SU-DHL-6 (cell line): Measurements from ENCODE around the gene KIF5C.
A peak's percentile ranks its signal among the peaks of the same experiment; 100 is the strongest.

Source experiments
- H2AFZ ChIP-seq: fragments of 200-600 bp; sonication (generic); 2 replicates; pipeline ENCODE4 v1.6.1; 2014; ENCODE audit warnings: low read depth, mild to moderate bottlenecking, moderate library complexity, mixed read lengths, antibody characterized with exemption, low read length; ENCODE audit not compliant: severe bottlenecking
- H3F3A ChIP-seq: fragments of 200-600 bp; shearing (Covaris generic); 2 replicates; pipeline ENCODE4 v1.6.0; 2016; ENCODE audit warnings: antibody characterized with exemption, mild to moderate bottlenecking; ENCODE audit not compliant: insufficient read depth
- H3K27ac ChIP-seq: fragments of 200-600 bp; sonication (generic); 2 replicates; pipeline ENCODE4 v1.5.1; 2016; ENCODE audit warnings: low read depth, mild to moderate bottlenecking, low read length, moderate library complexity, mixed read lengths
- H3K27me3 ChIP-seq: fragments of 200-600 bp; sonication (generic), shearing (Covaris generic); 2 replicates; pipeline ENCODE4 v1.6.0; 2014; ENCODE audit warnings: mild to moderate bottlenecking, low read length
- H3K36me3 ChIP-seq: fragments of 200-600 bp; sonication (generic); 2 replicates; pipeline ENCODE4 v1.6.1; 2014; ENCODE audit warnings: mild to moderate bottlenecking, low read length, mixed read lengths
- H3K4me2 ChIP-seq: fragments of 300-600, 200-600 bp; shearing (Covaris generic), sonication (generic); 2 replicates; pipeline ENCODE4 v1.6.0; 2014; ENCODE audit warnings: low read length, low read depth, mild to moderate bottlenecking; ENCODE audit not compliant: poor library complexity, severe bottlenecking
- H3K4me3 ChIP-seq: fragments of 200-600 bp; sonication (generic); 2 replicates; pipeline ENCODE4 v1.5.1; 2014; ENCODE audit warnings: antibody characterized with exemption, low read length, mild to moderate bottlenecking, mixed read lengths; ENCODE audit not compliant: insufficient read depth, poor library complexity, severe bottlenecking
- H3K79me2 ChIP-seq: fragments of 200-600 bp; sonication (generic); 2 replicates; pipeline ENCODE4 v1.6.1; 2014; ENCODE audit warnings: mild to moderate bottlenecking, low read length, moderate library complexity; ENCODE audit not compliant: insufficient read depth
- H3K9ac ChIP-seq: fragments of 200-600 bp; sonication (generic); 2 replicates; pipeline ENCODE4 v1.7.0; 2014; ENCODE audit warnings: mild to moderate bottlenecking, low read length
- H3K9me2 ChIP-seq: fragments of 200-600 bp; sonication (generic); replicated peaks from 2 replicates; pipeline ENCODE4 v1.6.1; 2014; ENCODE audit warnings: low read length; ENCODE audit not compliant: insufficient read depth
- H3K9me3 ChIP-seq: fragments of 200-600 bp; sonication (generic); 2 replicates; pipeline ENCODE4 v1.6.1; 2014; ENCODE audit warnings: low read length, mixed read lengths; ENCODE audit not compliant: insufficient read depth
- H4K20me1 ChIP-seq: fragments of 200-600 bp; sonication (generic); 2 replicates; pipeline ENCODE4 v1.6.1; 2014; ENCODE audit warnings: low read depth, mild to moderate bottlenecking, antibody characterized with exemption, low read length, moderate library complexity, mixed read lengths
- EZH2phosphoT487 ChIP-seq: fragments of 200-600 bp; sonication (generic), shearing (Covaris generic); conservative IDR thresholded peaks from 2 replicates; pipeline ENCODE4 v1.6.1; 2018; ENCODE audit warnings: mild to moderate bottlenecking, antibody characterized with exemption, low read length, moderate library complexity, mixed read lengths
- TF ChIP-seq, protein P1 (sequence below): fragments of 200-600 bp; sonication (generic); IDR thresholded peaks from one replicate; pipeline ENCODE4 v1.5.1; 2017; ENCODE audit warnings: antibody characterized with exemption, mild to moderate bottlenecking, low read length, moderate library complexity; ENCODE audit not compliant: insufficient read depth, poor library complexity, severe bottlenecking

KIF5C gene

DNA sequence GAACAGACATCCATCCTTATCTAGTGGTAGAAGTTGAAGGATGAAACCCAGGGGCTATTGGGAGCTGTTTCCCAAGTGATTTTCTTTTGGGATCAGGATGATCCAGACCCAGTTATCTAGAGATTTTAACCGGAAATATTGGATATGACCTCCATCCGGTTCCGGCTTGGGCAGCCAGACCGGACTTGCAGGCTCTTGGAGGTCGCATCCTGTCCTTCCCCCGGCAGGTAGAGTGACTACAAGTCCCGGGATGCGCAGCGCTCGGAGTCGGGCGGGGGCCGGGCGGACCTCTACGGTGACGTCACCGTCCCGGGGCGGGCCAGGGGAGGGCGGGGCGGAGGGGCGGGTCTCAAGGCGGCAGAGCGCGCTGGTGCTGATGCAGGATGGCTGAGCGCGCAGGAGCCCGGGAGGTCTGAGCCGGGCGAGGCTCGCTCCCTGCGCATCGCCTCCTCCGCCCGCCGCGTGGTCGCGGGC lies at the start of gene KIF5C:
Gene KIF5C (plus strand): TSS at position 360 of the 474 bp plus-strand sequence. CDS start 391 bp downstream, outside the sequence.
- Histone ChIP-seq H2AFZ (peak within 1 kb of the TSS; percentile 98), H3K9me3 (no peaks in the 10 kb centered on the region), H3F3A (no peaks in the 10 kb centered on the region), H3K4me3 (peak within 1 kb of the TSS; percentile 54), H3K27me3 (no peaks in the 10 kb centered on the region), H3K27ac (no peak within 1 kb of the TSS), H3K79me2 (no peaks in the 10 kb centered on the region), H3K4me2 (peak within 1 kb of the TSS; percentile 66), H3K9ac (peak within 1 kb of the TSS; percentile 38; the same call in 1 of the 2 replicates), H3K36me3 (no peaks in the 10 kb centered on the region), H3K9me2 (no peaks in the 10 kb centered on the region), H4K20me1 (no peaks in the 10 kb centered on the region)
- no peak for TF ChIP-seq EZH2phosphoT487
- TF ChIP-seq, protein P1, sequence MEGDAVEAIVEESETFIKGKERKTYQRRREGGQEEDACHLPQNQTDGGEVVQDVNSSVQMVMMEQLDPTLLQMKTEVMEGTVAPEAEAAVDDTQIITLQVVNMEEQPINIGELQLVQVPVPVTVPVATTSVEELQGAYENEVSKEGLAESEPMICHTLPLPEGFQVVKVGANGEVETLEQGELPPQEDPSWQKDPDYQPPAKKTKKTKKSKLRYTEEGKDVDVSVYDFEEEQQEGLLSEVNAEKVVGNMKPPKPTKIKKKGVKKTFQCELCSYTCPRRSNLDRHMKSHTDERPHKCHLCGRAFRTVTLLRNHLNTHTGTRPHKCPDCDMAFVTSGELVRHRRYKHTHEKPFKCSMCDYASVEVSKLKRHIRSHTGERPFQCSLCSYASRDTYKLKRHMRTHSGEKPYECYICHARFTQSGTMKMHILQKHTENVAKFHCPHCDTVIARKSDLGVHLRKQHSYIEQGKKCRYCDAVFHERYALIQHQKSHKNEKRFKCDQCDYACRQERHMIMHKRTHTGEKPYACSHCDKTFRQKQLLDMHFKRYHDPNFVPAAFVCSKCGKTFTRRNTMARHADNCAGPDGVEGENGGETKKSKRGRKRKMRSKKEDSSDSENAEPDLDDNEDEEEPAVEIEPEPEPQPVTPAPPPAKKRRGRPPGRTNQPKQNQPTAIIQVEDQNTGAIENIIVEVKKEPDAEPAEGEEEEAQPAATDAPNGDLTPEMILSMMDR = no peak

DNA sequence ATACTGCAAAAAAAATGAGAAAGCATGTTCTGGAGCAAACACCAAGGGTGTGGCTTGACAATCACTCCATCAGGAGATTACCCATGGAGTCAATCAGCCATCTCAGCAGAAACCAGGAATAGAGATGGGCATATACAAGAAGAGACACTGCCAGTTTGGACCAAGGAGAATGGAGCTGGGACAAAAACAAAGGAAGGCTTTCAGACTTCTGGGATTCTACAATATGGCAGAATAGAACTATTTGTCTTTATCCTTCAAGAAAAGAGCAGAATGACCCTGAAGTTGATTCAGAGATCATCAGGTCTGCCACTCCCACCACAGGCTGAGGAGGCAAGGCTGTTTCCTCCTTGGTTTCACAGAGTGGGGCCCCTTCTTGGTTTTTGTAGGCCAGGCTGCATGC lies 48.2 kb upstream of the KIF5C start:
- Histone ChIP-seq H3K9ac (no peak overlapping the region), H3F3A (no peaks in the 10 kb centered on the region), H3K4me3 (no peak overlapping the region), H4K20me1 (no peaks in the 10 kb centered on the region), H3K9me3 (peaks cover 5% of the 10 kb centered on the region; the same call in 1 of the 2 replicates), H3K9me2 (no peaks in the 10 kb centered on the region), H3K79me2 (no peaks in the 10 kb centered on the region), H2AFZ (no peak overlapping the region), H3K36me3 (no peaks in the 10 kb centered on the region), H3K27ac (no peak overlapping the region), H3K27me3 (no peaks in the 10 kb centered on the region; the same call in 1 of the 2 replicates), H3K4me2 (no peak overlapping the region)
- no peak for TF ChIP-seq EZH2phosphoT487
- TF ChIP-seq, protein P1 = no peak

DNA sequence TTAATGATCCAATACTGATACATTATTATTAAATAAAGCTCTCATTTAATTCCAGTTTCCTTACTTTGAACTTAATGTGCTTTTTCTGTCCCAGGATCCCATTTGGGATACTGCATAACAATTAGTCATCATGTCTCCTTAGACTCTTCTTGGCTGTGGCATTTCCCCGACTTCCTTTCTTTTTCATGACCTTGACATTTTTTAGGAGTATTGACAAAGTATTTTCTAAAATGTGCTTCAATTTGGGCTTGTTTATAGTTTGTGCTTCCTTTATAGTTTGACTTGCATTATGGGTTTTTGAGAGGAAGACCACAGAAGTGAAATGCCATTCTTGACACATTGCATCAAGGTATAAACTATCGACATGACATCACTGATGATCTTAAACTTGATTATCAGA lies 46.1 kb upstream of the KIF5C start:
- no peaks in the 10 kb centered on the region for H3F3A ChIP-seq
- H3K4me2 ChIP-seq = no peak overlapping the region
- no peaks in the 10 kb centered on the region for H3K9me2 ChIP-seq
- no peak overlapping the region for H3K27ac ChIP-seq
- TF ChIP-seq, protein P1 = no peak
- TF ChIP-seq EZH2phosphoT487 = no peak
- peaks cover 5% of the 10 kb centered on the region; the same call in 1 of the 2 replicates for H3K9me3 ChIP-seq
- no peak overlapping the region for H2AFZ ChIP-seq
- no peak overlapping the region for H3K9ac ChIP-seq
- H4K20me1 ChIP-seq = no peaks in the 10 kb centered on the region
- H3K4me3 ChIP-seq = no peak overlapping the region
- H3K79me2 ChIP-seq = no peaks in the 10 kb centered on the region
- no peaks in the 10 kb centered on the region for H3K36me3 ChIP-seq
- H3K27me3 ChIP-seq = no peaks in the 10 kb centered on the region; the same call in 1 of the 2 replicates
